ENCODE measurements around the gene FAM193B. TPM values are rescaled to one million over a fixed set of nuclear protein-coding genes. Genes with fewer than 3 reads are reported as not detected.

Gene FAM193B
- total and polyA plus RNA-seq, 2 of the 13 experiments (the other 11 are each of a cell fraction or from before 2014, with no cell fraction given) = 21.2 to 40.9 TPM

- no peak overlapping the region for H3K27ac ChIP-seq (ENCODE audit: extremely low read length, insufficient read depth, low read length)
- POLR2A ChIA-PET = no interaction called here
Observed at GRCh38 chr5:177548495-177548894, 5.9 kb downstream of the FAM193B start.

GRCh38 chr5:177547736-177548135, 6.6 kb downstream of the FAM193B start:
- BruUV-seq (replicated peaks) = no TSS peak
- intact Hi-C loops (cut with micrococcal nuclease; ENCODE audit: unreplicated experiment) = loop anchor here (5.0 kb wide), 1 partner anchor 45 kb away; the partner anchor contains the start of gene TMED9
- Histone ChIP-seq H3K4me1 (ENCODE audit: insufficient read depth, low read length) (peaks cover 51% of the 10 kb centered on the region), H3K27me3 (ENCODE audit: control insufficient read depth in 1 of 2, insufficient read depth in 2 of 2, low read length in 2 of 2) (no peaks in the 10 kb centered on the region), H3K9me3 (ENCODE audit: low read length) (no peaks in the 10 kb centered on the region), H3K36me3 (replicated peaks in 1 of 2; ENCODE audit: control insufficient read depth in 1 of 2, insufficient read depth in 2 of 2, low read length in 2 of 2) (peaks cover 6 to 29% of the 10 kb centered on the region in 2 experiments), H3K79me2 (ENCODE audit: insufficient read depth, low read length) (peaks cover 76% of the 10 kb centered on the region), H3K4me3 (replicated peaks in 1 of 3; ENCODE audit: insufficient read depth in 1 of 3, low read depth in 2 of 3, low read length in 3 of 3) (no peak overlapping the region), H3K4me2 (ENCODE audit: low read depth, low read length) (no peak overlapping the region), H3K27ac (ENCODE audit: extremely low read length, insufficient read depth, low read length) (no peak overlapping the region), H4K20me1 (ENCODE audit: insufficient read depth, low read length) (peaks cover 10% of the 10 kb centered on the region), H3K9ac (ENCODE audit: insufficient read depth, low read depth, low read length) (no peak overlapping the region), H2AFZ (ENCODE audit: low read length) (no peak overlapping the region)
- DNase-seq (ENCODE audit: low spot score) (no peak), ATAC-seq (no peak), FAIRE-seq (no peak)
- in situ Hi-C loops (cut with HindIII; ENCODE audit: extremely low pct_ligation_motif_present, low pct_unique_long_range_greater_than_20kb) = no loop called here
- CTCF ChIA-PET (ENCODE audit: low intra/inter-chr PET ratio, low total read pairs) = no interaction called here
- WGBS (ENCODE audit: low lambda C conversion rate) = 95% methylated on average over 3 of the region's 3 CpGs
- POLR2A ChIA-PET = no interaction called here
- TF ChIP-seq KIAA2018 (CRISPR knock-in tag; IDR thresholded peaks at IDR 0.05; ENCODE audit: borderline replicate concordance) (no peak), ZNF30 (CRISPR knock-in tag; IDR thresholded peaks at IDR 0.05) (no peak), HINFP (CRISPR knock-in tag; IDR thresholded peaks at IDR 0.05; ENCODE audit: low read depth) (no peak), HNRNPUL1 (IDR thresholded peaks at IDR 0.05; ENCODE audit: low read depth, low read length) (no peak), ZNF850 (CRISPR knock-in tag; conservative IDR thresholded peaks at IDR 0.05) (no peak), ZNF547 (CRISPR knock-in tag; IDR thresholded peaks at IDR 0.05) (no peak), MAFF (IDR thresholded peaks at IDR 0.05; ENCODE audit: low read depth, low read length) (no peak)

More at GRCh38 chr5:177548495-177548894, 5.9 kb downstream of the FAM193B start:
- TF ChIP-seq GABPB1 (CRISPR knock-in tag; IDR thresholded peaks at IDR 0.05) = no peak
- TF ChIP-seq ZBTB20 (CRISPR knock-in tag; IDR thresholded peaks at IDR 0.05; ENCODE audit: borderline replicate concordance, low read depth) = no peak
- TF ChIP-seq ESRRA (CRISPR knock-in tag; IDR thresholded peaks at IDR 0.05; ENCODE audit: low read depth) = no peak
- no peak for TF ChIP-seq YY1 (IDR thresholded peaks at IDR 0.05; ENCODE audit: insufficient read depth, insufficient replicate concordance, low read depth, low read length)
- TF ChIP-seq ZNF746 (CRISPR knock-in tag; IDR thresholded peaks at IDR 0.05) = no peak
- no peak for TF ChIP-seq PHB2 (IDR thresholded peaks at IDR 0.05; ENCODE audit: partially characterized antibody)
- Histone ChIP-seq H3K9ac (ENCODE audit: insufficient read depth, low read depth, low read length) (no peak overlapping the region), H3K4me3 (replicated peaks in 1 of 3; ENCODE audit: insufficient read depth in 1 of 3, low read depth in 2 of 3, low read length in 3 of 3) (no peak overlapping the region), H3K9me3 (ENCODE audit: low read length) (no peaks in the 10 kb centered on the region), H3K4me1 (ENCODE audit: insufficient read depth, low read length) (peaks cover 58% of the 10 kb centered on the region), H3K27me3 (ENCODE audit: control insufficient read depth in 1 of 2, insufficient read depth in 2 of 2, low read length in 2 of 2) (no peaks in the 10 kb centered on the region), H2AFZ (ENCODE audit: low read length) (no peak overlapping the region), H3K36me3 (replicated peaks in 1 of 2; ENCODE audit: control insufficient read depth in 1 of 2, insufficient read depth in 2 of 2, low read length in 2 of 2) (peaks cover 5 to 21% of the 10 kb centered on the region in 2 experiments), H3K4me2 (ENCODE audit: low read depth, low read length) (no peak overlapping the region), H3K79me2 (ENCODE audit: insufficient read depth, low read length) (peaks cover 76% of the 10 kb centered on the region), H4K20me1 (ENCODE audit: insufficient read depth, low read length) (peaks cover 9% of the 10 kb centered on the region)
- intact Hi-C loops (cut with micrococcal nuclease; ENCODE audit: unreplicated experiment) (loop anchor here (5.0 kb wide), 1 partner anchor 44 kb away; the partner anchor contains the start of gene TMED9), in situ Hi-C loops (cut with HindIII; ENCODE audit: extremely low pct_ligation_motif_present, low pct_unique_long_range_greater_than_20kb) (no loop called here)
- no TSS peak for BruUV-seq (replicated peaks)
- CTCF ChIA-PET (ENCODE audit: low intra/inter-chr PET ratio, low total read pairs) = no interaction called here
- ATAC-seq (no peak), DNase-seq (ENCODE audit: low spot score) (no peak), FAIRE-seq (no peak)
- 86% methylated on average over 1 of the region's 1 CpG for WGBS (ENCODE audit: low lambda C conversion rate)
